HG03066 (cell line): Measurements from ENCODE around the gene SLC23A2.
"Not testable (repeated sequence)": the region's sequence is repeated elsewhere in the genome, so short reads cannot be mapped to it uniquely, and the experiment has no call there.

ENCODE experiments used
- ATAC-seq: cut with Tn5 transposase; IDR thresholded peaks from one replicate; pipeline ENCODE4 v1.9.1; 2021; ENCODE audit warnings: low read depth; ENCODE audit not compliant: unreplicated experiment

Gene SLC23A2

DNA sequence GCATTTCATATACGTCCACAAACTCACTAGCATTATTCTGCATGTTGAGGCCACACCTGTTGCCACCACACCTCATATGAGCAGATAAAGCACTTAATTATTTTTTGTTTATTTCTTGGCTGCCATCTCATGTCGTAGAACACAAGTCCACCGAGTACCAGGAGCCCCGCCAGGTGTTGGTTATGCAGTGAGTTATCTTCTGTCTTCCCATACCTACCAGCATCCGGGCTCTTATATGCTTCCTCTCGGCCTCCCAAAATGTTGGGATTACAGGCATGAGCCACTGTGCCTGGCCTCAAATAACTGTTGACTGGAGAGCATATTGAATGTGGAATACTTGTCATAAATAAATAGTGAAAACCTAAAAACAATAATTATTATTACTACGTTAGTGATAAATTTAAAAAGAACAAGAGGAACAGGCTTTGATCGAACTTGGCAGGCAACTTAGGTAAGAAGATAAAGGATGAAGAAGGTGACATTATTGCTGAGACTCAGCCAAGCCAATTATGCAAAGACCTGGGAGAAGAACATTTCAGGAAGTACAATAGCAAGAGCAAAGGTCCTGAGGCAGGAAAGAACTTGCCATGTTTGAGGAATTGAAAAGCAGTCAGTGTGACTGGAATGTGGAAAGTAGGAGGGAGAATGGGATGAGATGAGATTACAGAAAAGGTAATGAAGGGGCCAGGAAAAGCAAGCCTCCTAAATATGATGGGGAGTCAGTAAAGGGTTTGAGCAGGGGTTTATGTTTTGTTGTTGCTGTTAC is 12.6 kb upstream of the SLC23A2 start:
- no peak for ATAC-seq

DNA sequence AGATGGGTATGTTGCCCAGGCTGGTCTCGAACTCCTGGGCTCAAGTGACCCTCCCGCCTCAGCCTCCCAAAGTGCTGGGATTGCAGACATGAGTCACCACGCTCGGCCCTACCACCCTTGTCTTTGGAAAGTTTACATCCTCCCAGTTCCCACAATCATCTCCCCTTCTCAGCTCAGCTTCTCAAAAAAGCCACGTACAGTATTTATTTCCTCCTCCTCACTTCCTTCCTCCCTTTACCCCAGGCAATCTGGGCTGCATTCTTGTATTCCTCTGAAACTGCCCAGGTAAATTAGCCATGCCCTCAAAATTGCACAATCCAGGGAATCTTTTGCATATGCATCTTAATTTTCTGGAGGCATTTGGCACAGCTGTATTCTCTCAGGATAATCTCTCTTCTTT is 7.4 kb upstream of the SLC23A2 start:
- ATAC-seq, result no peak

DNA sequence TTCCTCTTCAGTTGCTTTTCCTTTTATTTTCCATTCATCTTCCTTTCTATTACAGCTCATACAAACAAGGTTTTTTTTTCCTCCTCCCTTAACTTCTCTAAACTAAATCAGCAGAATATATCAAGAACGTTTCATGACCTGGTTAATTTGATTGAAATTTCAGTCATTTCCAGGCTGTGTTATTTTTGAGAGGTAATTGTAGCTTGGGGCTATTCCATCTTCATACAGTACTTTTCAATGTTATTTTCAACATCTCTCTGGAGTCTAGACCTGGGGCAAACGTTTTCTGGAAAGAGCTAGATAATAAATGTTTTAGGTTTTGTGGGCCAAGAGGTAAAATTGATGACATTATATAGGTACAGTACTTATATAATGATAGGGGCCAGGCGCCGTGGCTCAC is 4.0 kb upstream of the SLC23A2 start:
- no peak for ATAC-seq

DNA sequence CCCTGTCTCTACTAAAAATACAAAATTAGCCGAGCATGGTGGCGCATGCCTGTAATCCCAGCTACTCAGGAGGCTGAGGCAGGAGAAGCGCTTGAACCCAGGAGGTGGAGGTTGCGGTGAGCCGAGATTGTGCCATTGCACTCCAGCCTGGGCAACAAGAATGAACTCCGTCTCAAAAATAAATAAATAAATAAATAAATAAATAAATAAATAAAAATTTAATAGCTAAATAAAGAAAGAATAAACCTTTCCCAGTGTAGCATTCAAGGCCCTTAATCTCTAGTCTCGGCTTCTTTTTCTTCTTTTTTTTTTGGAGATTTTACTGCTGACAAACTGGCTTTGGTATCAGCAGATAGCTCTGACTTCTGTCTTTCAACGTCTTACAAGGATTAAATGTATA is 3.5 kb upstream of the SLC23A2 start:
- not testable (repeated sequence) for ATAC-seq

DNA sequence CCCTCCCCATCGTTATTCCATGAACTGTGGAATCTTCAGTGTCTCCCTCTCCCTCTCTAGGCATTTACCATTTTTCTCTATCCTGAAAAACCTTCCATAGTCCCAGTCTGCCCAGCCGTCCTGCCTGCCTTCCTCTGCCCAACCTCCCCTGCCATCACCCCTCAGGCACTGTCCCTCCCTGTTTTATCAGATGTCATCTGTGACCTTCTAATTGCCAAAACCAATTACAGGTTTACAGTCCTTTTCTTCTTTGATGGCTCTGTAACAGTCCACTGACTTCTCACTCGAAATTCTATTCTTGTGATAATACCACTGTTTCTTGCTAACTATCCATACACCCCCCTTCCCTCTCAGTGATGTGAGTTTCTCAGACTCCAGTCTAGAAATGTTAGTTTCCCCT is 2.3 kb upstream of the SLC23A2 start:
- no peak for ATAC-seq

DNA sequence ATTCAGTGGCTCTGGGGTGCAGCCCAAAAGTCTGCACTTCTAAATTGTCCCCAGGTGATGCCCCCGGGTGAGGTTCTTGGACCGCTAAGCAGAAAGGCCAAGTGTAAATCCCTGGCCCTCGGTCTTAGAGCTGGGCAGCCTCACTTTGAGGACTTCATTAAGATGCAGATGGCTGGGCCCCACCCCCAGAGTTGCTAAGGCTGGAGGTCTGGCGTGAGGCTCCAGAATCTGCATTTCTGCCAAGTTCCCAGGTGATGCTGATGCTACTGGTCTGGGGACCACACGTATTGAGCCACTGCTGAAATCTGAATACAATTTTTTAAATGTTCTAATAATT is 735 bp upstream of the SLC23A2 start:
- ATAC-seq, result no peak

DNA sequence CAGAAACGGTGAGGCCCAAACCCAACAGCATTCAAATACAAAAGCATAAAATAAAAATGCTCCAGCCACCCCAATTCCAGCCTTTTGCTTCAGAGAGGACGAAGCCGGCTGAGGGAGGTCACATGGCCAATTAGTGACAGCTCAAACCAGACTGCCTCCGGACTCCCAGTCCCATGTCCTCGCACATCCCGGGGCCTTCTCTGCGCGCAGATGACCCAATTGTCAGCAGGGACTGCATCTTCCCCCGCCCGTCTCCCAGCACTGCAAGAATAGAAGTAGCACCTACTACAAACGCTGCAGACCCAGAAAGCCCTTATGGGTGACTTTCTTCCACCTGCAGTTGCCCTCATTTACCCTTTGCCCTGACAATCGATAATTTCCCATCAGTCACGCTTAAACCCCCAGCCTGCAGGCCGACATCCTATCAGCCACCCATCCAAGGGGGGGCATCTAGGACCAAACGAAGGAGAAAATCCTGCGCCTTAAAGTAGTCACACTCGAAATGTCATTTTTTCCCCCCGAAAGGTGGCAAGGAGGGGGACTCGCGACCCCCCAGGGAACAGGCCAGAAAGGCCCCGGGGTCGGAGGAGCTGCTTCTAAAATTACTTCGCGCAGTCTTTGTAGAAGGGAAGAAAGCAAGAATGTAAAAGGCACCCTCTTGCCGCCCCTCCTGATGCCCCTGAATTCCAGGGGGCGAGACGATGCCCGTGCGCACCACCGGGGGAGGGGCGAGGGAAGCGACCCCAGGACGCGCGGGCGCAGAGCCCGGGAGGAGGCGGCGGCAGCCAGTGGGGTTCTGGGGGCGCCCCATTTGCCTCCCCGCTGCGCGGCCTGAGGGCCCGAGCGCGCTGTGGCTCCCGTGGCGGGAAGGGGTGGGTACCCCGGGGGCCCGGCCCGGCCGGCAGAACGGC is 792 bp downstream of the SLC23A2 start:
- peak; percentile 24 for ATAC-seq

DNA sequence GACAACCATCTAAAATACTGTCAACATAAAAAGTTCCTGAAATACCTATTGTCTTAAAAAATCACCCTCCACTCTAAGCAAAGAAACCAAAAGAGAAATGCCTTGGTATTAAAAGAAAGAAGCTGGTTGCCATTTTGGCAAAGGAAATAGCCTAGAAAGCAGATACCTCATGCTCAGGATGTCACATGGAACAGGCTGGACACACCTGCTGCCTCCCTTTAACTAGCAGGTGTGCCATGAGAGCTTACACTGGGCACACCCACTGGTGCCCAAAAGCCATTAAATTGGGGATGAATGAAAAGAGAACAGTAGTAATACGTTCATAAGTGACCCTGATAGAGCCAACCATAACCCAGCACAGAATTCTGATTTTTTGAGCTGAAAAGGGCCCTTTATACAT is 1.5 kb downstream of the SLC23A2 start:
- no peak for ATAC-seq

DNA sequence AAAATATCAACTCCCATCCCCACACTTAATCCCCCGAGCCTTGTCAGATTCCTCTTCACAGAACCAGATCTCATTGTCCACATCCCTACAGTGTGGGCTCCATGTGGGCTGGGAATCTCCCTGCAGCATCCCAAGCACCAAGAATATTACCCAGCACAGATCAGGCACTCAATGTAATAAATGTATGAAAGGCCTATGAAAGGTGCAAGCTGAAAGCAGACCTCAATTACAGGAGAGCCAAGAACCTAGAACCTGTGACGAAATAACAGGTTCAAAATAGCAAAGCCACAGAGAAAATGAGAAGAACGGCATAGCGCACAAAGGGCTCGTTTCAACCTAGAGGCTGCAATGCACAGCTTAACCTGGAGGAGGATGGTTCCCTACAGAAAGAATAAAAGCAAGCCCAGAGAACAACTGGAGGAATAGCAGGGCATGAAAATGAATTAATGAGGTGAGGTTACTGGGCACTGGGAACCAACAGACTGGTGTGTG is 3.1 kb downstream of the SLC23A2 start:
- ATAC-seq, result no peak

DNA sequence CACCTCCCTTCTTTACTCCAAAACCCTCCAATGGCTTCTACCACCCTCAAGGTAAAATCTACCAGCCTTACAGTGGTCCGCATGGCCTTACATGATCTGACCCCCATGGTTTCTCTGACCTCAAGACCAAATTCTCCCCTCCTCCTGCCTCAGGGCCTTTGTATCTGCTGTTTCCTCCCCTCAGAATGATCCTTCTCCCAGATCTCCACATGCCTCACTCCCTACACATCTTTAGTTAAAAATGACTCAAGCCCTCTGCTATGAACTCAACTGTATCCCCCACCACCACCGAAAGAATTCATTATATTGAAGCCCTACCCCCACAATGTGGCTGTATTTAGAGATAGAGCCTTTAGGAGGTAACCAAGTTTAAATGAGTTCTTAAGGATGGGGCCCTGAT is 4.1 kb downstream of the SLC23A2 start:
- no peak for ATAC-seq

DNA sequence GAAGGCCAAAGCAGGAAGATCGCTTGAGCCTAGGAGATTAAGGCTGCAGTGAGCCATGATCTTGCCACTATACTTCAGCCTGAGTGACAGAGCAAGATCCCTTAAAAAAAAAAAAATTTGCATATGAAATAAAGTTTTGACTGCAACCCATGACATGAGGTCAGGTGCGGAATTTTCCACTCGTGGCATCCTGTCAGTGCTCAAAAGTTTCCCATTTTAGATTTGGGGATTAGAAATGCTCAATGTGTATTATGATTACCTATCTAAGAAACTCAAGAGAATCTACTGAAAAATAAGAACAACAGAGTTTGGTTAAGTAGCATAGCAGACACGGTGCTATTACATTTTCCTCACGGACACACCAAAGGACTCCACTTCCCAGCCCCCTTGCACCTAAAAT is 11.7 kb downstream of the SLC23A2 start:
- ATAC-seq, result no peak

DNA sequence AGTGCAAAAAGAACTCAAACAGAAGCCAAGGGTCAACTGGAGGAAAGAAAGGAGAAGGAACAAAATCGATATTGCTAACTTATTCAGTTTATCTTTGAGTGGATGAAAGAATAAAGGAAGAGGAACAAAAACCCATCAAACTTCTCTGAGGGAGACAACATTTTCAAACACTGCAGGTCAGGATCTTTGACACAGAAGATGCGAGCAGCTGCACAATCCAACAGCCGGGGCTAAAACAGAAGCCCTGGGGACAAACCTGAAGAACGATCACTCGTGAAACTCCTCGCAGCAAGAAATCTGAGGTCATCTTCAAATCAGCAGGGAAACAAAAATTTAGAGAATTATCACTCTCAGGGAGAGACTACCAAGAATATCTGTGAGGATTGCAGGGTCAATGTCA is 14.2 kb downstream of the SLC23A2 start:
- no peak for ATAC-seq

DNA sequence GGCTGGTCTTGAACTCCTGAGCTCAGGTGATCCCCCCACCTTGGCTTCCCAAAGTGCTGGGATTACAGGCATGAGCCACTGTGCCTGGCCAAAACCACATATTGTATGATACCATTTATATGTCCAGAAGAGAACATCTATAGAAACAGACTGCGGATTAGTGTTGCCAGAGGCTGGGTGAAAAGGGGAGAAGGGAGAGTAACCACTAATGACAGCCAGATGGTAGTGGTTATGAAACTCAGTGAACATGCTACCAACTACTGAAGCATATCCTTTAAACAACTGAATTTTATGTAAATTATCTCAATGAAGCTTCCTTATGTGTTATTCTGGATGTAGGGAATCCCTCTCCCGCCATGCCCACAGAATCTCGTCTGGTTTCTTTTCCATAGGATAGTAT is 15.7 kb downstream of the SLC23A2 start:
- ATAC-seq, result no peak

DNA sequence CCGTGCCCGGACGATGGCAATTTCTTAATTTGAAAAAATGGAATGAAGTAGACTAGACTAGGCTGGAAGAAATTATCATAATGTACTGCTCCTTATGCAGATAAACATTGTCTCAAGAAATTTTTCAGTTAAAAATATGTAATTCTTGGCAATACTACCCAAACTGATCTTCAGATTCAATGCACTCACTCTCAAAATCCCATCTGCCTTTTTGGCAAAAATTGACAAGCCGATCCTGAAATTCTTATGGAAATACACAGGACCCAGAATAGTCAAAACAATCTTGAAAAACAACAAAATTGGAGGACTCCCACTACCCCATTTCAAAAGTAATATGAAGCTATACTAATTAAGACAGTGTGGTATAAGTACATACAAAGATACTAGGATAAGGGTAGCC is 19.0 kb downstream of the SLC23A2 start:
- ATAC-seq, result no peak

DNA sequence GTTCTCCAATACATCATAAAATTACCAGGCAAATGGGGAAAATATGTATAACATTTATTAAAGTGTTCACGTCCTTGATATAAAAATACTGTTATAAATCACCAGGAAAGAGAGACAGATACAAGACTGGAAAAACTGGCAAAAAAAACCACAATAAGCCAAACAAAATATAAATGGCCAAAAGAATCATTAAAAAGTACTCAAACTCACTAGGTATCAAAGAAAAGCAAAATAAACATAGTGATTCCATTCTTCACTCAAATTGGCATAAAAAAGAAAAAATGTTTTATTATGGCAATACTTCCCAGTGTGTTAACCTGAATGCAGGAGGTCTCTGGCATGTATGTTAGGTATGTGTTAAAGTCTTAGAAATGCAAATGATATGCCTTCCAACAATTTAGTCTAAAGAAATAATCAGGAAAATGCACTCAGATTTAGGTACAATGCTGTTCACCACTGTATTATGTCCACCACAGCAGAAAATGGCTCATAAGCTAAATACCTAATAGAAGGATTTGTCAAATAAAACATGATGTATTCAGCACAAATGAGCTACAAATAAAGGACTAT is 21.4 kb downstream of the SLC23A2 start:
- no peak for ATAC-seq

DNA sequence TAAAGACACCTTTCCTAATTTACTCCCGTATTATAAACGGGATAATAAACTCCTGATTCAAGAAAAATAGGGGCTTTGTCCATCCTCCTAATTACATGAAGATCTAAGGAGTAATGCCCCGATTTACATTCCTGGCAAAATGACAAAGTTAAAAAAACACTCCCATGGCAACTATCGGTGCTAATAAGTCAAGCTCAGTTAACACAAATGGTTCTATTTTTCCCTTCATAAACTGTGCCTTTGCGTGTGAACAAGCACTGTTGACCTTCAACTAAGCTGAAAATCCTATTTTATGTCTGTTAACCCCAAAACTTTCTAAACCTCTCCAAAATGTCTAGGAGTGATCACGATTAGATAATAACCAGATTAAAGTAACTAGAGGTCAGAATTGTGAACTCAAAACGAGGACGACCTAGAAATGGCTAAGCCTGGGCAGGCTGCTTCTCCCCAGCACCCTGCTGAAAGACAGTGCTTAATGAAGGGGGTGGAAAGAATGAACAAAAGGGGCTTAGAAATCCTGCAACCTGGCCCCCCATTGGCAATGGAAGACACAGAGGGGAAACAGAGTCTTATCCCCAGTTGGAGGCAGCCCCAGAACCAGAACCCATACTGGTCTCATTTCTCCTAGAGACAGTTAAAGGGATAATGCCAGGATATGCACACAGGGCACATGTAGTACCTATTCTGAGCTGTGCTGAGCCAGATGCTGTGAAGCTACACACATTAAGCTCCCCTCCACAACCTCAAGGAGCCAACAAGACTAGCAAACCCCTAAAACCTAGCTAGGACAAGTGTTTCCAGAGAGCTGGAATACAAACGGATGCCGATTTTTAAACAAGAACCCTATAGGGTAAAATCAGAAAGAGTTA is 23.0 kb downstream of the SLC23A2 start:
- ATAC-seq, result no peak

DNA sequence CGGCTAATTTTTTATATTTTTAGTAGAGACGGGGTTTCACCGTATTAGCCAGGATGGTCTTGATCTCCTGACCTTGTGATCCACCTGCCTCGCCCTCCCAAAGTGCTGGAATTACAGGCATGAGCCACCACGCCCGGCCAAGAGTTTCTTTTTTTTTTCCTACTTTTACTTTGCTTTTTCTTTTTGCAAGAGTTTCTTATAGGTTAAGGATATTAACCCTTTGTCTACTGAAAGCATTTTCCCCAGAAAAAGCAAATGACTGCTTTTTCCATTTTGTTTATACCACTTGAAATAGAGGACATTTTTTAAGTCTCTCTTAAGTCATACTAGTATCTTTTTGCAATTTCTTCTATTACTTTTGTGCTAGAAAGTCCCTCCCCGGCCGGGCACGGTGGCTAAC is 25.3 kb downstream of the SLC23A2 start:
- ATAC-seq, result not testable (repeated sequence)

DNA sequence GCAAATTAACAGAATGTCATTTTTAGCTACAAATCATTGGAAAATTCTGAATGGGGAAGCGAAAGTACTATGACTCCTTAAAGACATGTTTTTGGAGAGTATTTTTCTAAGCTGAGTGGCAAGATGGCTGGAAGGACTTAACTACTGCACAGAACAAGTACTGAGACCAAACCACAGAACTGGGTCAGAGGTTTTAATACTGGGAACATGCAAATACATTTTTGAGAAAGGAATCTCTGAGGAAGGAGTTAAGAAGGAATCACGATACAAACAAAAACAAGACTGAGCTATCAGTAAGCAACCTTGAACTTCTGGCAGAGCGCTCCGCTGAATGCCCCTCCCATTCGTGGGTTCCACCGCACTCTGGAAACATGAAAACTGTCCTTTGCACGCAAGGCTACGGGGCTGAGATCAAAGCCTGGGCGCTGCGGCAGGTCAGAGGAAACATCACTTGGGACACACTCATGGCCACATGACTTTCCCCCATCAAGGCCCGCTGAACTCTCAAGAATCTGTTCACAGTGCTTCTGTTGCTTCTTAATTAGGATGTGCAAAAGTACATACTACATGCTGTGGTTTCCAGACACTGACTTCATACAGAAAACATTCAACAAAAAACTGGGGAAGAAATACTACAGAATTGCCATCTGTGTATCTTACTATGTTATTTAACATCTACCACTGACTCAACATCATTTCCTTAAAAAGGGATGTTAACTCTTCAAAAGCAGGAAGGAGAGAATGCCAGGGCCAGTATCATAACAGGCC is 27.8 kb downstream of the SLC23A2 start:
- ATAC-seq, result peak; percentile 82

DNA sequence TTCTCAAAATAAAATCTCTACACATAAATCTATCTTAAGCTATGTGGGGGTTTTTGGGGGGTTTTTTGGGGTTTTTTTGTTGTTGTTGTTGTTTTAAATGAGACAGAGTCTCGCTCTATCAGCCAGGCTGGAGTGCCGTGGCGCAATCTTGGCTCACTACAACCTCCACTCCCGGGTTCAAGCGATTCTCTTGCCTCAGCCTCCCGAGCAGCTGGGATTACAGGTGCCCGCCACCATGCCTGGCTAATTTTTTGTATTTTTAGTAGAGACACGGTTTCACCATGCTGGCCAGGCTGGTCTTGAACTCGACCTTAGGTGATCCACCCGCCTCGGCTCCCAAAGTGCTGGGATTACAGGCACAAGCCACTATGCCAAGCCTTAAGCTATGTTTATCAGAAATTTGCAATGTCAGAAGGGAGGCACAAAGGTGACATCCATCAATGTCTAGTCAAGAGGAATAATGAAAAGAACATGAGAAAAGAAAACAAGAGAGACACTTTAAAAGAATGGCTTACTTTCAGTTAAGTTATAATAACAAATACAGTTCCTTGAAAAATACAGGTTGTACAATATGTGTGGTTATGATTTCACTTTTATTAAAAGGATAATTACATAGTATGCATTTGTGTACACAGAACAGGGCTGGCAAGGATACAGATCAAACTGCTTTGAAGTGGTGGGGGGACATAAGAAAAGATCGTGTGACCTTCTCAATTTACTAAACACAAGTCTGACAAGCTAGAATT is 28.6 kb downstream of the SLC23A2 start:
- ATAC-seq, result no peak
